GM18858 (cell line): ENCODE data around the gene NLGN1.
A peak's percentile ranks its signal among the peaks of the same experiment; 100 is the strongest.
"Not testable (repeated sequence)": the region's sequence is repeated elsewhere in the genome, so short reads cannot be mapped to it uniquely, and the experiment has no call there.

Experiments
- ATAC-seq: cut with Tn5 transposase; IDR thresholded peaks from one replicate; pipeline ENCODE4 v1.9.1; 2021; ENCODE audit not compliant: unreplicated experiment

Gene NLGN1

DNA sequence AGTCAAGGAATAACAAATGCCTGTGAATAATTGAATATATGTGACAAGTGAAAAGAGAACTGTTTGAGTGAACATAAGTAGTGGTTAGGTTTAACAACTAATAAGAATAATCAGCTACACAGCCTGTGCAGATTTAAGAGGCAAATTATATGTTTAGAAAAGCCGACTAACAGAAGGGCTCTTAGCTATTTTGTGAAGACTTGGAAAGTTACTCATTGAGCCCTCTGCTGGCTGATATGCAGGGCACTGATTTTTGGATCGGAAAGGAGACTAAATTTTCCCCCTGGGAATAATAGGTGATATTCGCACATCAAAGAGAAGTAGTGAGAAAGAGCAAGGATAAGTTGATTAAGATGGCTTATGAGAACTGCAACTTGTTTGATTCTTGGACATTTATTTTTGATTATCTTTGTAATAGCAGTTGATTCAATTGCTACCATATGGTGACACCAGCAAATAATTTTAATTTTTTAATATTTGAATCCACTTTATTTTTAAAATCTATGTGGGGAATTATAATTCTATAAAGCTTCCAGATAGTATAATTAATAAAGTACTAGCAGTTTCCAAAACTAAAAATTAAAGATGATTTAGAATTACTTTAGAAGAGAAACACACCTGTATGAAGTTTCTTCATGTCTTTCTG, 156.2 kb downstream of the NLGN1 start:
- ATAC-seq, result peak; percentile 45

DNA sequence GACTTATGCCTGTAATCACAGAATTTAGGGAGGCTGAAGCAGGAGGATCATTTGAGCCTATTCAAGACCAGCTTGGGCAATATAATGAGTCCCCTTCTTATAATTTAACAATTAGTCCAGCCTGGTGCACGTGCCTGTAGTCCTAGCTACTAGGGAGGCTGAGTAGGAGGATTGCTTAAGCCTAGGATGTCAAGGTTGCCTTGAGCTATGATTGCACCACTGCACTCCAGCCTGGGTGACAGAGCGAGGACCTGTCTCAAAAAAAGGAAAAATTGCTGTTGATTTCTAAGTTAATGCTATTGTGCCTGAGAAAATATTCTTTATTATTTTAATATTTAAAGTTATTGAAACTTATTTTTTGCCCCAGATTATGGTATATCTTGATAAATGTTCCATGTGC, 159.0 kb downstream of the NLGN1 start:
- ATAC-seq, result no peak

DNA sequence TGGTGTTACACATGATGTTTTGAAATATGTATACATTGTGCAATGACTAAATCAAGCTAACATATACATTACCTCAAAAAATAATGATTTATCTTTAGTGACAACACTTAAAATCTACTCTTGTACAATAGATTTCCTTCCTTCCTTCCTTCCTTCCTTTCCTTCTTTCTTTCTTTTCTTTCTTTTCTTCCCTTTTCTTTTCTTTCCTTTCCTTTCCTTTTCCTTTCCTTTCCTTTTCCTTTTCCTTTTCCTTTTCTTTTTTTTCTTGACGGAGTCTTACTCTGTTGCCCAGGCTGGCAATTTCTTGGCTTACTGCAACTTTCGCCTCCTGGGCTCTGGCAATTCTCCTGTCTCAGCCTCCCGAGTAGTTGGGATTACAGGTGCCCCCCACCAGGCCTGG, 170.5 kb downstream of the NLGN1 start:
- no peak for ATAC-seq

DNA sequence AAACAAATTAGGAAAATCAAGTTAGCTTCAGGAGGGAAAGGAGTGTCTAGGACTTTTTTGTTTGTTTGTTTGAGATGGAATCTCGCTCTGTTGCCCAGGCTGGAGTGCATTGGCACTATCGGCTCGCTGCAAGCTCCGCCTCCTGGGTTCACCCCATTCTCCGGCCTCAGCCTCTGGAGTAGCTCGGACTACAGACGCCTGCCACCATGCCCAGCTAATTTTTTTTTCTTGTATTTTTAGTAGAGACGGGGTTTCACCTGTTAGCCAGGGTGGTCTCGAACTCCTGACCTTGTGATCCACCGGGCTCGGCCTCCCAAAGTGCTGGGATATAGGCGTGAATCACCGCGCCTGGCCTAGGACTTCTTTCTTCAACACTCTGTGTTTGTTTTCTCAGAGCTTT, 171.1 kb downstream of the NLGN1 start:
- no peak for ATAC-seq

DNA sequence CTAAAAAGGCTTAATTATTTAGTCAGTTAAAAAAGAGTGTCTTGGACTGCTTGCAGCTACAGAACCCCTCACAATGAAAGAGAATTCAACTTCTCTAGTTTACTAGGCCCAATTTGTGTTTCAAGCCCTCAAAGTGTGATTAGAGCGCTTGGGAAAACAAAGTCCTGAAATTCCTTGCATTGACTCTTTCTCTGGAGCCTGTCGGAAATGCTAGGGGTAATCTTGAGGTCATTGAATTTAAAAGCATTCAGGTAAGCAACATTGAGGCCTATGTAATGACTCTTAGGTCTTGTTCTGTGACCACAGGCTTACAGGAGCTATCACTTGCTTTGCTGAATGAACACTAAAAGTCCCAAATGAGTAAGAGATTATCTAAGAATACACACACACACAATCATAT, 186.0 kb downstream of the NLGN1 start:
- no peak for ATAC-seq

DNA sequence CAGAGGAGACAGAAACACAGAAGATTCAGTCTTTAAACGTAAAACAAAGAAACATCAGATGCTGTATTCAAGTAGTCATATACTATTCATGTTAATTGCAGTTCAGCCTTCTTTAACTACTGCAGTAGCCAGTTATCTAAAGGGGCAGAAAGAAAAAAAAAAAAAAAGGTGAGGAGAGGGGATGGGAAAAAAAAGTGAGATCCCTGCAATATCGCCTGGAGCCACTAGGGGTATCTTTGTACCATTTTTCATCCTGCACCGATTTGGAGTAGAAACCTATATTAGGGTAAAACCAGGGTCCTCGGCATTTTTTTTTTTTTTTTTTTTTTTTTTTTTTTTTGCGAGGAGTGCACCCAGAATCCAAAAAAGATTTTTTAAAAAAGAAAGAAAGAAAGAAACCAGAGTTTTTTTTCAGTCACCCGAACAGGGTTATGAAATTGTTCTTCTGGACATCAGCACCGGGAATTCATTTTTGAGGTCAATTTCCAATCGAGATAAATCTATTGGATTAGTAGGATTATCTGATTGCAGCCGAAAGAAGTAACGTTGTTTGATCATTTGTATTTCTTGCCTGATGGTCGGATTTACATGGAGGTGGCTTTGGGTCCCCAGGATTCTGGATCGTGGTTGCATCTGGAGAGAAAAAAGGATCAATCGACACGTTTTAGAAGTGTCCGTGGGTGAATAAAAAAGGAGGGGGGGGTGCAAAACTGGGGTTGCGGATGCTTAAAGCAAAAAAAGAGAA, 186.7 kb downstream of the NLGN1 start:
- ATAC-seq, result no peak

DNA sequence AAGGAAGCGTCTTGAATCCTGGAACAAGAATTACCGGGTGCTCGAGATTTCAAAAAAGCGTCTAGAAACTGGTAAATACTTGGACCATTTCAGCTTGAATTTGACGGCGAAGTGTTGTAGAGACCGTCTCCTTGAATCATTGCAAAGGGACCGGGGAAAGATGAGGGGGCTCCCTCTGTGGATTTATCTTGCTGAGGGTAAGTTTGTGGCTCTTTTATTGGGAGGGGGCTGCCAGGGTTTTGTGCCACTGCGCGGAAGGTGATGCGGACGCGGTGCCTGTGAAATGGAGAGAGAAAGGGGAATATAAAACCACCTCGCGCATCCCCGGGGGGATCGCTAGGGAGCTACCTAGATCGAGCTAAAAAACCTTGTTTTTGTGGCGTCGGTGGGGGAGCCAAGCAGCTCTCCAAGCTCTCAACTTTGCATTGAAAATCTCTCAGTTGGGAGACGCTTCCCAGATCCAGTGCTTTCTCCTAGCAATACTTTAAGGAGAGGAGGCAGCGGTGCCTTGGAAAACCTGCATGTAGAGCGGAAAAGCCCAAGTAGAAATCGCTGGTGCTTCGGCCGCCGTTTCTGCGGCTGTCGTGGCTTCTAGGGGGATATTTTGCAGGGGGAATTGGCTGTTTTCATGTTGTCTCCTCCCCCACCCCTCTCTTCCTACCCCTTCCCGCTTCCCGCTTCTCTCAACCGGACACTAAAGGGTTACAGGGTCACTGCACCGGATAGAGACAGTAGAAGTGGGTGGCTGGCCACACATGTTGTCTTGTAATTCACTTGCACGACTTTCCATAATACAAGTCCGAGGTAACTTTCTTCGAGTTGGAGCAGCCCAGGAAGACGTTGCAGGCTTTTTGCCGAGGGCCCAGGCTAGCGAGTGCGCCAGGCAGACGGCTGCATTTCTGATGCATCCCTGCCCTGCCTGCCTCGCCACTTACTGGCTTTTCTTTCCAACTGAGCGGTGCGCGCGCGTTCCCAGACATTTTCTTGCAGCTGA, 187.6 kb downstream of the NLGN1 start:
- ATAC-seq, result no peak

DNA sequence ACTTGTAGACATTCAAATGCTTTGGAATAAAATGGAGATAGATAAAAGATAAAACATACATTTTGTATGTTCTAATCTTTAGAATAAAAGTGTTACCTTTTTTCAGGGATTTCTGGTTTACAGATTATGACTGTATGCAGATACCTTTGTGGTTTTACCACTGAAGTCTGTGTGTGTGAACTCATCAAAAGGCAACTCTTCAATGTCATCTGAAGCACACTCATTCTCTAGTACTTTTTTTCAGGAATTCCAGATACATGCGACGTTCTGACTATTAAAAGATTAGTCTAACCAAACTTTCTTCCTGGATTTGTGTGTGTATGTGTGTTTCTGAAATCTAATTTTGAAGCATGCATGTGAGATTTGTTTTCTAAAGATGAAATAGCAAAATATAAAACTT, 188.6 kb downstream of the NLGN1 start:
- ATAC-seq, result no peak

DNA sequence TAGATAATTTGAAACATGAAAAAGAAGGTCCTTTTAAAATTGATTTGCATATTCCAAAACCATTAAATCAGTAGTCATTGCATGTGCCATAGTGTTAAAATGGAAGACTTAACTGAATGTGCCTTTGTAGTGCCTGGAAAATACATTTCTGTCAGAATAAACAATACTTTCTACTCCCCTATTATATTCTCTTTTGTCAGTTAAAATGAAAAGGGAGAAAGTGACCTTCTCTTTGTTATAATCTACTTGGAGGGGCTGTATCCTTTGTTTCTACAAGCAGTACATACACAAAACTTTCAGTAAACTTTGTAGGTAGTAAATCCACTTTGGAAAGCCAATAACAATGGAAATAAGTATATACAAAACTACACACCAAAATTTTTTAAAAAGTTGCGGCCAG, 189.5 kb downstream of the NLGN1 start:
- no peak for ATAC-seq

DNA sequence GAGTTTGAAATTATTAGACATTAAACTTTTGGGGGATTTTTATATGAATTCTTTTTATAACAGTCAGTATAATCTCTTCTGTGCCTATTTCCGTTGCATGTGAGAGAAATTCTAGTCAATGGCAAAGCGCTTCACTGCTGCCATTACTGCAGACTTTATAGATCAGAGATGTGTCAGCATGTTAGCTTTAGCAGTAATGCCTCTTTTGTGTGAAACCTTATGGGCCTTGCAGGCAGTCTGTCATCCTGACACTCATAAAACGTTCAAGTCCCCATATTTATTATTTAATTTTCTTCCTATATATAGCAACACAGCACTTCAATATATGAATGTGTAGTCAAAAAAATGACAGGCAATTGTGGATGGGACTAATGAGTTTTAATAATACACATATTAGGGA, 191.0 kb downstream of the NLGN1 start:
- ATAC-seq, result no peak

DNA sequence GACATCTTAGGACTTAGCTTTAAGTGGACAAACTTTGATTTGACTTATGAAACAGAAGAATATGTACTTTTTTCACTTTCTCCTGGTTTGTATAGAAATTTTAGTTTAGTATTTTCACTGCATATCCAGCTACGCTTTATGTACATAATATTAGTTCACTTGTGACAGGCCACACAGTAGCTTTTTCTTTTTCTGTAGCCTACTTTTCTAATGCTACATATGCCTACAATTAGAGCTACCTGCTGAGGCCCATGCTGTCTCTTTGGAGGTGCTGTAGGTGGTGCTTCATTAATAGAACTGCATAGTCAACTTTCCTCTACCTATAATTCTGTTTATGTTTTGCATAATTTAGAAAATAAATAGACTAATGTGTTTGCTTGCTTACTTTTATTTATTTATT, 191.6 kb downstream of the NLGN1 start:
- no peak for ATAC-seq

DNA sequence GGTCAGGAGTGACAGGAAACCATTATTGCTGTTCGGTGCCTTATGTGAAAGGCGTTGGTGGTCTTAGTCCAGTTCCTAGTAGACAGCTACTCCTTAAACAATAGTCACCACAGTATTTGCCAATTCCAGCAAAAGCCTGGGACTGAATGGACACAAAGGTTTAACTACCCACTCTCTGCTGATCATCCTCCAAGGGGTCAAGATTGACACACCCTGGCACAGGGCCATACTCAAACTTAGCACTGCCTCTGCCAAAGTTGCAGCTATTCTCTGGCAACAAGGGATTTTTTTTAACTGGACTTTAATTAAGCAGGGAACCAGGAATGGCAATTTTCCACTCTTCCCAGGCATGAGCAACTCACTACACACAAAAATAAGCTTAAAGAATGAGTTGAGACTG, 193.9 kb downstream of the NLGN1 start:
- ATAC-seq, result no peak

DNA sequence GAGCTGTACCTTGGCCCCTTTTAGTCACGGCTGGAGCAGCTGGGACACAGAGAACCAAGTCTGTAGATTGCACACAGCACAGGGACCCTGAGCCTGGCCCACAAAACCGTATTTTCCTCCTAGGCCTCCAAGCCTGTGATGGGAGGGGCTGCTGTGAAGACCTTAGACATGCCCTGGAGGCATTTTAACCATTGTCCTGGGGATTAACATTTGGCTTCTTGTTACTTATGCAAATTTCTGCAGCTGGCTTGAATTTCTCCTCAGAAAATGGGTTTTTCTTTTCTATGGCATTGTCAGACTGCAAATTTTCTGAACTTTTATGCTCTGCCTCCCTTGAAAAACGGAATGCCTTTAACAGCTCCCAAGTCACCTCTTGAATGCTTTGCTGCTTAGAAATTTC, 197.3 kb downstream of the NLGN1 start:
- ATAC-seq, result not testable (repeated sequence)

DNA sequence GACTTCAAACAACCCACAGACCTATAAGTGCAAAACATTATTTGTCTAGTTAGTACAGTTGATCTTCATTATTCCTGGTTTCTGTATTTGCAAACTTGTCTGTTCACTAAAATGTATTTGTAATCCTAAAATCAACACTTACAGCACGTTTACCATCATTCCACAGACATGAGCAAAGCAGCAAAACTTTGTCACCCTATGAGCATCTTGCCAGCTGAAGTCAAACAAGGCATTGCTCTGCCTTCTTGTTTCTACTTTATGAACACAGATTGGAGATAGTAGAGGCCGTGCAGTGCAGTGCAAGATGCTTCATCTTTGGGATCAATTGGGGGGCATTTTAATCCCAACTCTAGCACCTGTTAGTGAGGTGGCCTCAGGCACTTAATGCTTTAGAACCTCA, 202.1 kb downstream of the NLGN1 start:
- ATAC-seq, result no peak

DNA sequence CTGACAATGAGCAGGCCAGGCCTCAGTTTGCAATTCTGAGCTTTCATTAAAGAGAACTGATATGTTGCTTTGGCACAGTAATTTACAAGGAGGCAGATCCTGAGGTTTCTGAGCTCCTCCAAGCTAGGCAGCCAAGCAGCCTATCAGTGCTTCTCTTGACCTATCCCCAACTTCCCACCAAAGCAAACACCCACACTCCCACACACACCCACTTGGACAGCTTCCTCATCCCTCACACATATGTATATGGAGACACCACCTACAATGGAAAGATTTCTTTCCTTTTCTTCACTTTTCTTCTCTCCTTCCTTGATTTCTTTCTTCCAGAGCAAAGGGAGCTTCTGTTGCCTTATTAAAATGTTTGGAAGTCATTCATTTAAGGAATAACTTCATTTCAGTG, 217.0 kb downstream of the NLGN1 start:
- no peak for ATAC-seq

DNA sequence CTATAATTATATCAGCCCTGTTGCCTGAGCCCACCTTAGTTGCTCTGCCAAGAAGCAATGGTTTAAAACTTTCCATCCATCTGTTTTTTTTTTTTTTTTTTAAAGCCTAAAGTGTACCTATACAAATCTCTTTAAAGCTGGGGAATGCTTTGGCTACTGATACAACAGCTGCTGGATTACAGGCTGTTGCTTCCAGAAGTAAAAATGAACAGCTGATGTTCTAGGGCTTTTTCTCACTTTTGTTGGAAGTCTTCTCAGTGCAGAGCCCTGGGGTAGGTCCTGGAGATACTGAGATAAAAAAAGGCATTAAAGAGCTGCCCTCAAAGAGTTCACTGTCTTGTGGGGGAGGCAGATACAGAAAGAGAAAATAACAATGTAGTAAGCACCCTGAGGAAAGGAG, 218.1 kb downstream of the NLGN1 start:
- no peak for ATAC-seq

DNA sequence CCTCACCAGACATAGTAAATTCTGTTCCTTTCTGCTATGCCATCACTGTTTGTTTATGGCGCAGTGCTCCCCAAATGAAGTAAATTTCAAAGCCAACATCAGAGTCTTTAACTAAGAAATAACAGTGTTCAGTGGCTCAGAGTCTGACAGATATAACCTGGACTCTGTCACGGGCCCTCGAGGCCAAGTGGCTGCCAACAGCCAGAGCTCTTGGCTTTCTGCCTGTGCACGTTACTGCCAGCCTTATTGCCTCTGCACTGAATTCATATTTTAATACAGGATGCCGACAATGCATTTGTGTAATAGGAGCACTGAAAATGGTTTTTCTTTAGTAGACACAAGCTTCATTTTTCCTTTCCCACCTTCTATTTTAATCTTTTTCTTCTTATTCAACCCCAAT, 219.9 kb downstream of the NLGN1 start:
- no peak for ATAC-seq

DNA sequence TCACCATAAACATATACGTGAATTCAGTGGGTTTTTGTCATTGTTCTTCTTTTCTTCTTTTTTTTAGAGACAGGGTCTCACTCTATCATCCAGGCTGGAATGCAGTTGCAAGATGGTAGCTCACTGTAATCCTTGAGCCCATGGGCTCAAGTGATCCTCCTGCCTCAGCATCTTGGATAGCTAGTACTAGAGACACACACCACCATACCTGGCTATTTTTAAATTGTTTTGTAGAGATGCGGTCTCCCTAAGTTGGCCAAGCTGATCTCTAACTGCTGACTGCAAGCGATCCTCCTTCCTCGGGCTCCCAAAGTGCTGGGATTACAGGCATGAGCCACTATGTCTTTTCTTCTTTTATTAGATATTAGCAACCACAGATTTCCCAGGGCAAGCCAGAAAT, 220.6 kb downstream of the NLGN1 start:
- no peak for ATAC-seq

DNA sequence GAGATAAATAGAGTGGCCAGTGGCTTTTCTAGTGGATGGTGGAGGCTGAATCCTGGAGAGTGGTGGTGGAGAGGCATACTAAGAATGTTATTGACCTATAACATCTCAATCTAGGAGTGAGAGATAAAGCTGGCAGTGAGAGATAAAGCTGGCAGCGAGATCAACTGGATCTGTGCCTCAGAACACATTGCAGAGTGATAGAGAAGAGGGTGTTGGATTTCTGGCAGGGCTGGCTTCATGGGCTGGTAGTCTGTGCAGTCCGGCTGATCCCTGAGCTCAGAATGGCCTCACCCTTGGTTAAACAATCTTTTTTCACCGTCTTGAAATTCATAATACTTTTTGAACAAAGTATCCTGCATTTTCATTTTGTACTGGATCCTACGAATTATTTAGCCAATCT, 221.2 kb downstream of the NLGN1 start:
- no peak for ATAC-seq

DNA sequence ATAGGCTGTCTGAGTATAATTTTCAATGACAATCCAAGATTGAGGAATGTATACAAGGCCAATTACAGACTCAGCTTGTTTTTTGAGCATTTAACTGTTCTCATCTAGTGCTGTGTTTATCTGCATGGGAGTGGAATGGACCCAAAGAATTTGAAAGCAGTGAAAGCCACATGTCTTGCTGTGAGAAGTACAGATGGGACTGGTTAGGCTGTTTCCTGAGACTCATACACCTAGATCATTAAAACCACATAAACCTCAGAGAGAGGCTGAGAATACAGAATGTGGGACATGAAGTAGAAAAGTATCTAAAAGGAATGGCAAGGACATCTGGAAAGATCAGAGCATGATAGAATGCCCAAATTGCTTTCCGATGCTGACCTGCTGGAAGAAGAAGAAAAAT, 224.6 kb downstream of the NLGN1 start:
- ATAC-seq, result no peak

DNA sequence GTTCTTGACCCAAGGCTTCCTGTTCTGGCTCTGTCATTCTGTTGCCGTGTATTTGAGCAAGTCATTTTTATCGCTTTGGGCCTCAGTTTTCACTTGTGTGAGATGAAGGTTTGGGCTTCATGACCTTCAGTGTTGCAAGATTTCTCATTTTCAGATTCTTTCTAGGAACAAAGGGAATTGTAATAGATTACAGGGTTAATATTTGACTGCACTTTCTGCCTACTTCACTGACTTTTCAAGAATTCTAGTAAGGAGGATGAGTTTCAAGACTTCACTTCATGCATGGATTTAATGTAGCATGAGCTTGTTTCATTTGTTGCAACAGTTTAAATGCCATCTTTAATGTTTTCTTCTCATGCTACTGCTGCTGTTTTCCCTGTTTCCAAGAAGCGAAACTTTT, 226.5 kb downstream of the NLGN1 start:
- no peak for ATAC-seq

DNA sequence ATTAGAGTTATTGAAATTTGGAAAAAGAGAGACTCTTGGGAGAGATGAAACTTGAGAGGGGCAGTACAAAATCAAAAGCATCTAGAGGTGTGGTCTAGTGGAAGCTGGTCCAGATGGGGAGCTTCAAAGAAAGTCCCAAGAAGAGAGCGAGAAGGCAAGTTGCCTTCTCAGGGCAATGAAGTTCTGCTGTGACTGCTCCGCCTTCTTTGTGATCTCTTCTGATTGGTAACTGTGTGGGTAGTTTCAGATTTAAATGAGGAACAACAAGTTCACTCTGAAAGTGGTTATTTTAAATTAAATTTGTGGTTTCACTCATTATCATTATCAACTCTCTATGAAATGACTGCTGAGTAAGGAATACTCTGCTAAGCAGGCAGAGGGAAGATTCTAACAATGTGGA, 233.3 kb downstream of the NLGN1 start:
- ATAC-seq, result no peak
